HG02973 (cell line): Measurements from ENCODE around the gene SSBP4.

Experiments
- ATAC-seq: cut with Tn5 transposase; IDR thresholded peaks from one replicate; pipeline ENCODE4 v1.9.1; 2021; ENCODE audit warnings: moderate library complexity; ENCODE audit not compliant: unreplicated experiment

The SSBP4 gene

DNA sequence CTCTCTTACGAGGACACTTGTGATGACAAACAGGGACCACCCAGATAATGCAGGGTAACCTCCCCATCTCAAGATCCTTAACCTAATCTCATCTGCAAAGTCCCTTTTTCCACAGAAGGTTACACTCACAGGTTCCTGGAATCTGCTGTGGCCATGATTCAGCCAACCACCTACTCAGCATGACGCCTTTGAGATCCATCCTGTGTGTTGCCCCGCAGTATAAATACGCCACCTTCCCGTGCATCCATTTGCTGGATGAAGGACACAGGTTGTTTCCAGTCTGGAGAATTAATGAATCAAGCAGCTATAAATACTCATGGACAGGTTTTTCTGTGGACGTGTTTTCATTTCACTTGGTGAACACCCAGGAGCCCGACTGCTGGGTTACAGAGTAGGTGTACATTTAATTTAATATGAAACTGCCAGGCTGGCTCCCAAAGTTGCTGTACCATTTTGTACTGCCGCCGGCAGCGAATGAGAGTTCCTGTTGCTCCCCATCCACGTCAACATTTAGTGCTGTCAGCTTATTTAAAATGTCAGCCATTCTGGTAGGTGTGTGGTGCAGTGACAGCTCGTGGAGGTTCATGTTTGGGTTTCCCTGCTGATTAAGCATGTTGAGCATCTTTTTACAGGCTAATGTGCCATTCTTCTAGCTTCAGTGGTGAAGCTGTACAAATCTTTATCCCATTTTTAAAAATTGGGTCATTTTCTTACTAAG is 62.5 kb downstream of the SSBP4 start:
- no peak for ATAC-seq

DNA sequence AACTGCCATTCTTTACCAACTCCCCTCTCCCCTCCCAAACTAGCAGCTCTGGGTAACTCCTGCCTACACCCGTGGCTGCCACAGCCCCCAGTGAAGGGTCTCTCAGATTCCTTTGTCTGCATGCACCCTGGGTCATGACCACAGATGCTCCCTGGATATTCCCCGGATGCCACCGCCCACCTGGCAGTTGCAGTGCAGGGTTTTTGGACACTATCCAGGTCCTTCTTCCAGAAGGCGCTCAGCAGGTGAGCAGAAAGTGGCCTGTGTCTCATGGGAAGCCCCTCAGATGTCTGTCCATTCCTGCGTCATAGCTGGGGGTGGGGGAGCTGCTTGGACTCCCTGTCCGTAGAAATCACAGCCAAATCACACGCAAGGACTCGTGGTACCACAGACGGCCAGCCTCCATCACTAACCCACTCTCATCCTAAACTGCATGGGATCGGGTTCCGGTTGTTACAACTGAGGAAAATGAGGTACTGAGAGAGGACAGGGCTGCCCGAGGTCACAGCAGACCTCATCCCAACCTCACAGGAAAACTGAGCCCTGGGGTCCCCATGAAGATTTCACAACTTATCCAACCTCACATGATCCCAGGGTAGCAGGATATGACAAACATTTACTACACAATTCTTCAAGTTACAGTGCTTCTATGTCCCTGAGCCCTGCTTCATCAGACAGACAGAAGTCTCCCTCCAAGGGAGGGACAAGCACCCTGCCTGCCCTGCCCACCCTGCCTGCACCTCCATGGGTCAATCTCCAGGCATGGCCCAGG is 64.1 kb downstream of the SSBP4 start:
- ATAC-seq = no peak
